AG04450 (cell line): ENCODE data around the gene RAET1L. TPM values are rescaled to one million over a fixed set of nuclear protein-coding genes. Genes with fewer than 3 reads are reported as not detected.

ENCODE experiments used
- CTCF ChIA-PET: fragments of 300-600, 350-600 bp; formaldehyde crosslinking; extraction: SDS; loops from one replicate; lab custom pipeline; 2022; ENCODE audit warnings: antibody characterized with exemption, inconsistent platforms; lab: Charles Lee
- POLR2A ChIA-PET: fragments of 350-600 bp; formaldehyde crosslinking; extraction: SDS; loops from one replicate; lab custom pipeline; 2021; ENCODE audit warnings: antibody characterized with exemption, inconsistent platforms; lab: Yijun Ruan, JAX
- DNase-seq: peaks from one replicate; pipeline ENCODE4 v3.0.0-alpha.2; 2011; ENCODE audit warnings: low read depth, low spot score
- H3K27ac ChIP-seq: one replicate; pipeline ENCODE4 v1.5.1; 2012; ENCODE audit warnings: low read depth, low read length, control low read depth
- H3K27me3 ChIP-seq: one replicate; pipeline ENCODE4 v1.6.0; 2012; ENCODE audit warnings: low read length; ENCODE audit not compliant: control insufficient read depth, insufficient read depth
- H3K4me3 ChIP-seq: 2 replicates; pipeline ENCODE4 v1.5.1; 2011; ENCODE audit warnings: mild to moderate bottlenecking, low read depth, low read length, control low read depth
- H3K9me3 ChIP-seq: 2 replicates; pipeline ENCODE4 v1.5.1; 2012; ENCODE audit warnings: low read length; ENCODE audit not compliant: control insufficient read depth, insufficient read depth
- polyA plus RNA-seq: library from polyadenylated mRNA; depleted of rRNA; stranded (reverse); fragments of >200 nt; gene quantifications from 2 replicates; pipeline ENCODE4 v1.2.3, GENCODE V29; 2011
- TF ChIP-seq, protein P1 (sequence below): IDR thresholded peaks from 2 replicates; pipeline ENCODE4 v1.5.1; 2011; ENCODE audit warnings: low read depth, low read length, control low read depth, inconsistent platforms

RAET1L gene
- polyA plus RNA-seq, 1 experiment, result not detected

DNA sequence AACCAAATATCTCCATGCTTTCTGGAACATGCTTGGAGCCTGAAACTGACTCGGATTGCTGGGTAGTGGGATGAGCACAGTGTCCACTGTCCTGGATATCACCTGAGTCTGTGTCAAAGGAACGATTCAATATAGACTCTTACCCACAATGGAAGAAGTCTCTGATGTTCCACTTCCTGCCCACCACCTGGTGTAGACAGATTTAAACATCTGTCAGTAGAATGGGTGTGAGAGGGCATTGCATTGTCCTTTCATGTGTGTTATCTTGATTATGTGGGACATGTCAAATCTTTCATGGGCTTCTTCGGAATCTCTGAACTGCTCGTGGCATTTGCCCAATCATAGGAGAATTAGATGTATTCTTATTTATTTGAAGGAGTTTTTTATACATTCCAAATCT is 22.8 kb upstream of the RAET1L start:
- no peak overlapping the region for H3K27ac ChIP-seq
- POLR2A ChIA-PET, result no interaction called here
- TF ChIP-seq, protein P1, sequence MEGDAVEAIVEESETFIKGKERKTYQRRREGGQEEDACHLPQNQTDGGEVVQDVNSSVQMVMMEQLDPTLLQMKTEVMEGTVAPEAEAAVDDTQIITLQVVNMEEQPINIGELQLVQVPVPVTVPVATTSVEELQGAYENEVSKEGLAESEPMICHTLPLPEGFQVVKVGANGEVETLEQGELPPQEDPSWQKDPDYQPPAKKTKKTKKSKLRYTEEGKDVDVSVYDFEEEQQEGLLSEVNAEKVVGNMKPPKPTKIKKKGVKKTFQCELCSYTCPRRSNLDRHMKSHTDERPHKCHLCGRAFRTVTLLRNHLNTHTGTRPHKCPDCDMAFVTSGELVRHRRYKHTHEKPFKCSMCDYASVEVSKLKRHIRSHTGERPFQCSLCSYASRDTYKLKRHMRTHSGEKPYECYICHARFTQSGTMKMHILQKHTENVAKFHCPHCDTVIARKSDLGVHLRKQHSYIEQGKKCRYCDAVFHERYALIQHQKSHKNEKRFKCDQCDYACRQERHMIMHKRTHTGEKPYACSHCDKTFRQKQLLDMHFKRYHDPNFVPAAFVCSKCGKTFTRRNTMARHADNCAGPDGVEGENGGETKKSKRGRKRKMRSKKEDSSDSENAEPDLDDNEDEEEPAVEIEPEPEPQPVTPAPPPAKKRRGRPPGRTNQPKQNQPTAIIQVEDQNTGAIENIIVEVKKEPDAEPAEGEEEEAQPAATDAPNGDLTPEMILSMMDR, result no peak
- H3K27me3 ChIP-seq, result peaks cover 30% of the 10 kb centered on the region
- no peak overlapping the region for H3K4me3 ChIP-seq
- H3K9me3 ChIP-seq, result no peaks in the 10 kb centered on the region
- no peak for DNase-seq
- CTCF ChIA-PET, result no interaction called here

DNA sequence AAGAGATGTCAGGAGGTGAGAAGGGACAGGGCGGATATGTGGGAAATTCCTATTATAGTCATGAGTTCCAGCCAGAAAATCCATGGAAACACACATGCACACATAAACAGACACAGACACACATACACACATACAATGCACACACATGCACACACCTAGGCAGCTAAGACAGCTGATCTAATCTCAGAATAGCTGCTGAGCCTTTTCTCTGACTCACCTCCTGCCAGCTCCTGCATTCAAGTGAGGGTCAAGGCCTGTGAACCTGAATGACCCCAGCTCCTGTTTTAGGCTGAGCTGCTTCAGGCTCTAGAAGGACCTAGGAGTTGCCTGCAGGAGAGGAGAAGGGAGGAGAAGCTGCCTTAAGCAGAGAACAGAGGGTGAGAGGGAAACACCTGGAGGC is 21.6 kb upstream of the RAET1L start:
- CTCF ChIA-PET, result no interaction called here
- POLR2A ChIA-PET, result no interaction called here

DNA sequence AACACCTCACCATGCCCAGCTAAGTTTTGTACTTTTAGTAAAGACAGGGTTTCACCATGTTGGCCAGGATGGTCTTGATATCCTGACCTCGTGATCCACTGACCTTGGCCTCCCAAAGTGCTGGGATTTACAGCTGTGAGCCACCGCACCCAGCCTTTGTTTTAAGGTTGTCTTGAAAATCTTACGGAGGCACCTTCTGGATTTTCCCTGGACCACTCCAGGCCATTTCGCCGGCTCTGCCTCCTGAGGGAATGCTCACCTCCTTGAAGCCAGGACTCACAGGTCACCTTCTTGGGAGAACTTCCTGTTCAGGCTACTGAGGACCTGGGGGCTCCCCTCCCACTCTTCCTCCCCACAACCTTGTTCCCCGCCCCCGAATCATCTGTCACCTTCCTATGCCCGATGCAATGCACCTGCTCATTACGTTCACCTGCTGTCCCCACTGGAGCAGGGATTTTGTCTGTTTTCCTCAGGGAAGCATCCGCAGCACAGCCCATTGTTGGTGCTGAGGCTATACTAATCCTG is 19.4 kb upstream of the RAET1L start:
- DNase-seq, result no peak
- ChIA-PET CTCF (no interaction called here), POLR2A (no interaction called here)
- Histone ChIP-seq H3K4me3 (no peak overlapping the region), H3K27me3 (peaks cover 42% of the 10 kb centered on the region), H3K9me3 (no peaks in the 10 kb centered on the region), H3K27ac (no peak overlapping the region)
- TF ChIP-seq, protein P1, result no peak

More for the DNA sequence above, 21.6 kb upstream of the RAET1L start:
- Histone ChIP-seq H3K27me3 (peaks cover 32% of the 10 kb centered on the region), H3K4me3 (no peak overlapping the region), H3K9me3 (no peaks in the 10 kb centered on the region), H3K27ac (no peak overlapping the region)
- no peak for DNase-seq
- TF ChIP-seq, protein P1, result no peak

DNA sequence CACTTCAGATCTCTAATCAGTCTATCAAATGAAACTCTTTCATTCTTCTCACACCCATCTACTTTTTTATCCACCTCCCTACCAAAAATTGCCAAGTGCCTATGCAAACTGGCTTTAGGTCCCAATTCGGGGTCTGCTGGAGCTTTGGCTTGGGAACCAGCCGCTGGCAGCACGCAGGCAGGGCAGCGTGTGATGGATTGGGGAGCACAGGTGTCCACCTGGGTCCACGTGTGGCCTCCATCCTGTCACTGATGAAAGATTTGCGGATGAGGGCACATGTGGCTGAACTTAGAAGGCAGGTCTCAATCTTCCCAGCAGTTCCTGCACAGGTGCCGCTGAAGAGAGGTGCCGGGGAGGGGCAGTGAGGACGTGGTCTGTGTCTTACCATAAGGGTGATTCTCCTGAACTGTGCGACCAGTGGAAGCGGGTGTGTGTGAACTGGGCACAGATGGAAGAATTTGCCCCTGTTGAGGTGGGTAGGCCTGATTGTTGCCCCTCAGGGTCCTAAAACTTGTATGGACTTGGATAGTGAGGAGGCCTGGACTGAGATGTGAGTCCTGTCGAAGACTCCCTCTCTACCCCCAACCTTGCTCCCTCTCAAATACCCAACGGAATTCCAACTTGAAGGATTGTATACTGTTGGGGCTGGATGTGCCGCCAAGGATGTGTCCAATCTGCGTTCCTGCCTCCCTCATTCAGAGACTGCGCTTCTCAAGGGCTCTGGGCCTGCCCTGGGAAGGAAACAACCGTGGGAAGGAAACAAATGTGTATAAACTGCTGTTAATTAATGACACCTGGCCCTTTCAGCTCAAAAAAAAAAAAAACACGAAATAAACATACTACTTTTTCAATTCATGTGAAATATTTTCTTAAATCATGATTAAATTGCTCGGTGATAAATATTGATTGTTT is 18.4 kb upstream of the RAET1L start:
- ChIA-PET POLR2A (no interaction called here), CTCF (no interaction called here)
- Histone ChIP-seq H3K9me3 (no peaks in the 10 kb centered on the region), H3K4me3 (no peak overlapping the region), H3K27ac (no peak overlapping the region), H3K27me3 (peaks cover 48% of the 10 kb centered on the region)
- DNase-seq, result no peak
- TF ChIP-seq, protein P1, result no peak

DNA sequence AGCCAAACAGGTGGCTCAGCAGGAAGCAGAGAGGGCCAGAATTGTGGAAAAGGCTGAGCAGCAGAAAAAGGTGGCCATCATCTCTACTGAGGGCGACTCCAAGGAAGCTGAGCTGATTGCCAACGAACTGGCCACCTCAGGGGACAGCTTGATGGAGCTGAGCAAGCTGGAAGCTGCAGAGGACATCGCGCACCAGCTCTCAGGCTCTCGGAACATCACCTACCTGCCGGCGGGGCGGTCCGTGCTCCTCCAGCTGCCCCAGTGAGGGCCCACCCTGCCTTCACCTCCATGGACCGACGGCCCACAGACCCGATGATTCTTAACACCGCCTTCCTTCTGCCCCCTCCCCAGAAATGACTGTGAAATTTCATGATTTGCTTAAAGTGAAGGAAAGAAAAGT is 17.8 kb upstream of the RAET1L start:
- Histone ChIP-seq H3K27me3 (peaks cover 55% of the 10 kb centered on the region), H3K4me3 (no peak overlapping the region), H3K9me3 (no peaks in the 10 kb centered on the region; the same call in 1 of the 2 replicates), H3K27ac (no peak overlapping the region)
- DNase-seq, result no peak
- CTCF ChIA-PET, result no interaction called here
- POLR2A ChIA-PET, result no interaction called here
- TF ChIP-seq, protein P1, result no peak
